CD4-positive, alpha-beta T cell treated with Interleukin-6 for 4 hours (primary cell): ENCODE results near the gene CDH4.

Experiments
- DNase-seq: peaks from one replicate; pipeline ENCODE4 v3.0.0-alpha.2; 2020; ENCODE audit warnings: mixed read lengths

Gene CDH4

GRCh38 chr20:61662226-61662967 is 410.3 kb downstream of the CDH4 start:
- DNase-seq, result no peak

- no peak for DNase-seq
Measured at GRCh38 chr20:61662968-61663331, 410.9 kb downstream of the CDH4 start.

- DNase-seq, result no peak
Measured at GRCh38 chr20:61663521-61664425, 411.7 kb downstream of the CDH4 start.

GRCh38 chr20:61664556-61665320 is 412.7 kb downstream of the CDH4 start:
- DNase-seq, result no peak

- DNase-seq, result no peak
Measured at GRCh38 chr20:61665528-61666470, 413.7 kb downstream of the CDH4 start.

- no peak for DNase-seq
Measured at GRCh38 chr20:61666471-61666832, 414.4 kb downstream of the CDH4 start.

- DNase-seq, result no peak
Measured at GRCh38 chr20:61667056-61667792, 415.2 kb downstream of the CDH4 start.

- no peak for DNase-seq
Measured at GRCh38 chr20:61668065-61668650, 416.1 kb downstream of the CDH4 start.

- DNase-seq, result no peak
Measured at GRCh38 chr20:61668771-61669503, 416.9 kb downstream of the CDH4 start.

GRCh38 chr20:61670274-61670673 is 418.2 kb downstream of the CDH4 start:
- no peak for DNase-seq

- no peak for DNase-seq
Measured at GRCh38 chr20:61671559-61671958, 419.5 kb downstream of the CDH4 start.

- no peak for DNase-seq
Measured at GRCh38 chr20:61673152-61673847, 421.2 kb downstream of the CDH4 start.

- DNase-seq, result no peak
Measured at GRCh38 chr20:61674121-61674520, 422.1 kb downstream of the CDH4 start.

GRCh38 chr20:61674688-61675087 is 422.6 kb downstream of the CDH4 start:
- no peak for DNase-seq

- DNase-seq, result no peak
Measured at GRCh38 chr20:61677928-61678327, 425.9 kb downstream of the CDH4 start.

- no peak for DNase-seq
Measured at GRCh38 chr20:61678437-61678836, 426.4 kb downstream of the CDH4 start.

GRCh38 chr20:61679473-61679872 is 427.4 kb downstream of the CDH4 start:
- DNase-seq, result no peak

GRCh38 chr20:61680096-61680495 is 428.0 kb downstream of the CDH4 start:
- DNase-seq, result no peak

GRCh38 chr20:61682114-61682995 is 430.3 kb downstream of the CDH4 start:
- DNase-seq, result no peak
